K562 (cell line): ENCODE measurements around the gene ELOVL4.

ENCODE experiments used
- ESRRA ChIP-seq: fragments of 450-650 bp; IDR thresholded peaks from 2 replicates; pipeline ENCODE4 v1.6.1; 2014; ENCODE audit warnings: low read depth, mild to moderate bottlenecking, moderate library complexity, borderline replicate concordance
- NR4A1 ChIP-seq, 2 experiments: fragments of 250-450 bp in 1 of 2; fragments of 450-650 bp in 1 of 2; sonication (Bioruptor Pico) in 1 of 2; IDR thresholded peaks; 2 replicates each; pipeline versions ENCODE4 v1.4.0 to v1.6.1; 2016 to 2020; ENCODE audit warnings: mild to moderate bottlenecking in 2 of 2, missing compliant biosample characterization in 1 of 2, missing genetic modification characterization in 1 of 2, moderate library complexity in 1 of 2
- NRF1 ChIP-seq, 2 experiments: fragments of 450-650 bp; IDR thresholded peaks in 1 of 2; conservative IDR thresholded peaks in 1 of 2; 2 replicates each; pipeline ENCODE4 v1.6.1; 2014; ENCODE audit warnings: mild to moderate bottlenecking in 2 of 2
- POLR2A ChIP-seq: fragments of 450-650 bp; conservative IDR thresholded peaks from 2 replicates; pipeline ENCODE4 v1.6.1; 2016
- TF ChIP-seq, protein P1 (sequence below), 3 experiments: IDR thresholded peaks in 2 of 3; conservative IDR thresholded peaks in 1 of 3; 2 replicates each; pipeline ENCODE4 v1.5.1; 2011 to 2012; ENCODE audit warnings: low read length in 3 of 3, mild to moderate bottlenecking in 3 of 3, control low read depth in 2 of 3, improper control_type of control experiment in 1 of 3, inconsistent platforms in 1 of 3, low read depth in 1 of 3, mixed read lengths in 1 of 3, moderate library complexity in 1 of 3; ENCODE audit not compliant: insufficient read depth in 2 of 3
- TF ChIP-seq, protein P2 (sequence below): sonication (generic); formaldehyde crosslinking; IDR thresholded peaks from 2 replicates; pipeline ENCODE4 v1.9.0; 2022; ENCODE audit warnings: mild to moderate bottlenecking, missing genetic modification reagents
- TF ChIP-seq, protein P3 (sequence below), 2 experiments: fragments of 450-650 bp in 1 of 2; sonication (generic) in 1 of 2; formaldehyde crosslinking in 1 of 2; IDR thresholded peaks in 1 of 2; conservative IDR thresholded peaks in 1 of 2; 2 replicates each; pipeline versions ENCODE4 v1.6.1 to v1.8.1; 2016 to 2023; ENCODE audit warnings: mild to moderate bottlenecking in 2 of 2, moderate library complexity in 2 of 2, inconsistent platforms in 1 of 2, missing genetic modification reagents in 1 of 2

DNA sequence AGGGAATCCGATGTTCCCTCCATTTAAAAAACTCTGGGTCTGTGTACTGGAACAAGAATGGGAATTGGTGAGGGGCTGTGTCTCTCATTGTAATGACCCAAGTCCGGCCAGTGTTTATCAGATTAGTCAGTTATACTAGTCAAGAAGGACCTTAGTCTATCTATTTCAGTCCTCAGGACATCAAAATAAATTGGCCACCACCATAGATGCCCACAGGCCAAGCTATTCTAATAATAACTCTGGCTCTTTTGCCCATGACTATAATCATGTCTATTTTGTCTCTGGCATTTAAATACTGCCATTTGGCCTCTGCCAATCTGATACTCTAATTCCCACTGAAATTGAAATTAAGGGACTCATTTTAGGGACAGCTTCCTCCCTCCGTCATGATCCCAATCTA is 37.8 kb downstream of the ELOVL4 start:
- TF ChIP-seq POLR2A (no peak), ESRRA (no peak), NR4A1 (CRISPR knock-in tag; IDR thresholded peaks at IDR 0.05) (no peak), NR4A1 (tag; IDR thresholded peaks at IDR 0.05) (no peak), NRF1 (conservative IDR thresholded peaks at IDR 0.05 in 1 of 2, IDR thresholded peaks at IDR 0.05 in 1 of 2) (no peak)
- TF ChIP-seq, protein P1, sequence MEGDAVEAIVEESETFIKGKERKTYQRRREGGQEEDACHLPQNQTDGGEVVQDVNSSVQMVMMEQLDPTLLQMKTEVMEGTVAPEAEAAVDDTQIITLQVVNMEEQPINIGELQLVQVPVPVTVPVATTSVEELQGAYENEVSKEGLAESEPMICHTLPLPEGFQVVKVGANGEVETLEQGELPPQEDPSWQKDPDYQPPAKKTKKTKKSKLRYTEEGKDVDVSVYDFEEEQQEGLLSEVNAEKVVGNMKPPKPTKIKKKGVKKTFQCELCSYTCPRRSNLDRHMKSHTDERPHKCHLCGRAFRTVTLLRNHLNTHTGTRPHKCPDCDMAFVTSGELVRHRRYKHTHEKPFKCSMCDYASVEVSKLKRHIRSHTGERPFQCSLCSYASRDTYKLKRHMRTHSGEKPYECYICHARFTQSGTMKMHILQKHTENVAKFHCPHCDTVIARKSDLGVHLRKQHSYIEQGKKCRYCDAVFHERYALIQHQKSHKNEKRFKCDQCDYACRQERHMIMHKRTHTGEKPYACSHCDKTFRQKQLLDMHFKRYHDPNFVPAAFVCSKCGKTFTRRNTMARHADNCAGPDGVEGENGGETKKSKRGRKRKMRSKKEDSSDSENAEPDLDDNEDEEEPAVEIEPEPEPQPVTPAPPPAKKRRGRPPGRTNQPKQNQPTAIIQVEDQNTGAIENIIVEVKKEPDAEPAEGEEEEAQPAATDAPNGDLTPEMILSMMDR (IDR thresholded peaks at IDR 0.05 in 2 of 3, conservative IDR thresholded peaks at IDR 0.05 in 1 of 3; ENCODE audit: insufficient read depth in 2 of 3, low read depth in 1 of 3, low read length in 3 of 3) = no peak
- TF ChIP-seq, protein P2, sequence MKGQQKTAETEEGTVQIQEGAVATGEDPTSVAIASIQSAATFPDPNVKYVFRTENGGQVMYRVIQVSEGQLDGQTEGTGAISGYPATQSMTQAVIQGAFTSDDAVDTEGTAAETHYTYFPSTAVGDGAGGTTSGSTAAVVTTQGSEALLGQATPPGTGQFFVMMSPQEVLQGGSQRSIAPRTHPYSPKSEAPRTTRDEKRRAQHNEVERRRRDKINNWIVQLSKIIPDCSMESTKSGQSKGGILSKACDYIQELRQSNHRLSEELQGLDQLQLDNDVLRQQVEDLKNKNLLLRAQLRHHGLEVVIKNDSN (CRISPR knock-in tag) = no peak
- TF ChIP-seq, protein P3, sequence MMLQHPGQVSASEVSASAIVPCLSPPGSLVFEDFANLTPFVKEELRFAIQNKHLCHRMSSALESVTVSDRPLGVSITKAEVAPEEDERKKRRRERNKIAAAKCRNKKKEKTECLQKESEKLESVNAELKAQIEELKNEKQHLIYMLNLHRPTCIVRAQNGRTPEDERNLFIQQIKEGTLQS (IDR thresholded peaks at IDR 0.05) = no peak
- TF ChIP-seq, protein P3 (CRISPR knock-in tag; conservative IDR thresholded peaks at IDR 0.05) = no peak
